HG03060 (cell line): ENCODE data around the gene CPEB2.

ENCODE experiments used
- ATAC-seq: cut with Tn5 transposase; IDR thresholded peaks from one replicate; pipeline ENCODE4 v1.9.1; 2021; ENCODE audit warnings: low read depth, moderate number of reproducible peaks; ENCODE audit not compliant: unreplicated experiment

CPEB2 gene

GRCh38 chr4:15109600-15109999 lies 107.3 kb downstream of the CPEB2 start:
- ATAC-seq = no peak

GRCh38 chr4:15110120-15110571 lies 107.9 kb downstream of the CPEB2 start:
- ATAC-seq = no peak

- ATAC-seq = no peak
These were observed 114.3 kb downstream of the CPEB2 start for GRCh38 chr4:15116509-15117079.

DNA sequence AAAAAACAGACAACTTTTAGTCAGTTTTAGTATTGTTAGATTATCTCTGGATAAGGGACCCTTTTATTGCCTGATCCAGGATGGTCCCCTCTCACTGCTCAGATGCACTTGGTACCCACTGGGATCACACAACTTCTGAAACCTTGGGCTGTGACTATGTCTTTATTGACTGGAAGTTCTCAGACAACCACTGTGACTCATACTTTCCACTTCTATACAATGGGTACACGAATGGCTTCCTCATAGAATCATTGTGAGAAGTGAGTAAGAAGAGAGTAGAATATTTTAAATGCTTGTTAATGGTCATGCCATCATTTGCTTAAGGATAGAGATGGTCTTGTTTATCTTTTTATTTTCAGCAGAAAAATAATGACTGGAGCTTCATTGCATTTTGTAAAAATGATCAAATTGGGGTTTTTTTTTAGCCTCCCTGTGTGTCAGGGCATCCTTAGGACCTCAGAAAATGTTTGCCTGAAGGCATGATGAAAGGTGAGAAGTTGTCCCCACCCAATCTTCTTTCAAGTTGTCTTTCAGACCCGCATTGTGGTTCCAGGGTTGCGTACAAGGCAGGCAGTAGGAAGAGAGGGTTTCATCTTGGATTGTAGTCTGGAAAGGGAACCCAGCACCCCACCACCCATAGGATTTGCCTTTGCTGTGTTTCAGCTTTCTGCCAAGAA lies 115.1 kb downstream of the CPEB2 start:
- ATAC-seq = no peak

DNA sequence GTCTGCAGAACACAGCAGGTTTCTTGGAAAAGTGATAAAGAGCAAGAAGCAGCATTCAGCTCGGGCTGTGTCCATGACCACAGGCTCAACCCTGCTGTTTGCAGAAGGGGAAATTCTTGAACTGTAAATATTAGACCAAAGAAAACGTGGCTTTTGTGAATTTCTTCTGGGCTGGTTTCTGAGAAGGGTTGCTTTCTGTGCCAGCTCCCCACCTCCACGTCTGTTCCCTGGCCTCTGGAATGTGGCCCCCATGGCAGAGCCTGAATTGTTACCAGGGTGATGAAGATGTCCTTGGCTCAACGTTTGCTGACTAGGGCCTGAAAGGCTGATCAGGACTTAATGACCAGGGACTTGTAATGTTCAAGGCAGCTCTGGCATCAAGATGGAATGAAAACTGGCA lies 116.0 kb downstream of the CPEB2 start:
- no peak for ATAC-seq
